Measurements from ENCODE around the gene HMGB4.

HMGB4 gene

DNA sequence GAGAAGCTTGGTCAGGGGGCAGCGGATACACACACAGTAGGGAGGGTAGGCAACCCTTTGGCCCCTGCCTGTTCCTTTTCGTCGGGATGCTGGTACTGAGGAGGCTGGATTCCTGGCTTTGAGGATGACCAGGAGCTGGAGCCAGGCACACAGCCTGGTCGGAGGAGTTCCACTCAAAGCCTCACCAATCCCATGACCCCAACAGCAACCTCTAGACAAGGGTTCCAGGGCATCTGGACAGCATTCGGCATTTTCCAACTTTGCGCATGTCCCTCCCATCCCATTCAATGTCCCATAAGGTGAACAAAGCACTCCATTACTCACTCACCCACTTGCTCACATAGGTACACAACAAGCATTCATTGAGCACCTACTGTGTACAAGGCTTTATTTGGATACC, 42.6 kb upstream of the HMGB4 start:
- TF ChIP-seq, protein P1, sequence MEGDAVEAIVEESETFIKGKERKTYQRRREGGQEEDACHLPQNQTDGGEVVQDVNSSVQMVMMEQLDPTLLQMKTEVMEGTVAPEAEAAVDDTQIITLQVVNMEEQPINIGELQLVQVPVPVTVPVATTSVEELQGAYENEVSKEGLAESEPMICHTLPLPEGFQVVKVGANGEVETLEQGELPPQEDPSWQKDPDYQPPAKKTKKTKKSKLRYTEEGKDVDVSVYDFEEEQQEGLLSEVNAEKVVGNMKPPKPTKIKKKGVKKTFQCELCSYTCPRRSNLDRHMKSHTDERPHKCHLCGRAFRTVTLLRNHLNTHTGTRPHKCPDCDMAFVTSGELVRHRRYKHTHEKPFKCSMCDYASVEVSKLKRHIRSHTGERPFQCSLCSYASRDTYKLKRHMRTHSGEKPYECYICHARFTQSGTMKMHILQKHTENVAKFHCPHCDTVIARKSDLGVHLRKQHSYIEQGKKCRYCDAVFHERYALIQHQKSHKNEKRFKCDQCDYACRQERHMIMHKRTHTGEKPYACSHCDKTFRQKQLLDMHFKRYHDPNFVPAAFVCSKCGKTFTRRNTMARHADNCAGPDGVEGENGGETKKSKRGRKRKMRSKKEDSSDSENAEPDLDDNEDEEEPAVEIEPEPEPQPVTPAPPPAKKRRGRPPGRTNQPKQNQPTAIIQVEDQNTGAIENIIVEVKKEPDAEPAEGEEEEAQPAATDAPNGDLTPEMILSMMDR (conservative IDR thresholded peaks at IDR 0.05): no peak
- TF ChIP-seq ZFX (IDR thresholded peaks at IDR 0.05): no peak
- H3K27ac ChIP-seq: no peak overlapping the region

DNA sequence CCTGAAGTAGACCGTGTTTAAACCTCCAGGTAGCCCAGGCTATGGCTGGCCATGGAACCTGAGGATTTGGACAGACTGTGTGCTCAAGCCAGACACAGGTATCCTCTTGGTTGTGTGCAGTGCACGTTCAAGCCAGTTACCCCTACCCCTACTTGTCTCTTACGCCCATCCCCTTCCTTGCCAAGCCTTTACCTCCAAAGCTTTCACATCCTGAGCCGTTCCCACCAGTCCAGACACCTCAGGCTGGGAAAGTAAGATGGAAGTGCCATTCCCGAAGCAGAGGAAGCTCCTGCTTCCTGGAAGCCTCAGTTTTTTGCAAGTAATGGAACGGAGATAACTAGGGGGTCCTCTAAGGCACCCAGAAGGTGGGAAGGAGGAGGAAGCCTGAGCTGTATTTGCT, 41.5 kb upstream of the HMGB4 start:
- TF ChIP-seq, protein P1 (conservative IDR thresholded peaks at IDR 0.05): no peak
- TF ChIP-seq ZFX (IDR thresholded peaks at IDR 0.05): no peak

DNA sequence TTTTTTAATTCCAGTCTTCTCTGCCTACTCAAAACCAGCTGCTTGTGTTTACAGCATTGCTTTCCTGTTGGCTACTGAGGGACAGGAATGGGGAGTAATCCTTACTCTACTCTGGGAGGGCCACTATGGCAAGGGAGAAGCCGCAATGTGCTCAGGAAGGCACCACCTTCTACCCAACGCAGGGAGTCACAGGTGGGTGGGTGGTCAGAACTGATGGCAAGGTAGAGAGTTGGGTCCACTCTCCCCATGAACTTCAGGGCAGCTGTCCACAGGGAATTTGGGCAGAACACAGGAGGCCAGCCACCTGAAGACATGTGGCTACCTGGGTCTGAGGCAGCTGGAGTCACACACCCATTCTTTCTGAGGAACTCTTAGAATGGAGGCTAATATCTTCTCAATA, 40.5 kb upstream of the HMGB4 start:
- TF ChIP-seq ZFX (IDR thresholded peaks at IDR 0.05): no peak
- TF ChIP-seq, protein P1 (conservative IDR thresholded peaks at IDR 0.05): no peak

More for the DNA sequence above, 41.5 kb upstream of the HMGB4 start:
- no peak overlapping the region for H3K27ac ChIP-seq

DNA sequence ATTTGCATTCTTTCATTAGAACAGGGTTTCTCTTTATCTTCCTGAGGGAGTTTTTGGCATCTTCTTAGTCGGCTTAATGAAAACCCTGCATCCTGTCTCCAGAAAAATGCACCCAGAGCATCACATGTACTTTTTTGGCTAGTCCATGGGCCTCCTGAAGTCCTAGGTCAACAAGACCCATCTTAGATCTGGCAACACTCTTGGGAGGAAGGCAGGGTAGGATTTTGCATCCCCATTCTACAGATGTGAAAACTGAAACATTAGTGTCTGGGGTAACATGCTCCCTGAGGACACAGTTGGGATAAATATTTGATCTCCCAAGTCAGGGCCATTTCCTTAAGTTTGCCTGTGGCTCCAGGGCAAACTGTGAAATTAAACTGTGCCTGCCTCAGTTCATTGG, 40.0 kb upstream of the HMGB4 start:
- no peak for TF ChIP-seq ZFX (IDR thresholded peaks at IDR 0.05)
- TF ChIP-seq, protein P1 (conservative IDR thresholded peaks at IDR 0.05): no peak
- H3K27ac ChIP-seq: no peak overlapping the region

More for the DNA sequence above, 40.5 kb upstream of the HMGB4 start:
- H3K27ac ChIP-seq: no peak overlapping the region

DNA sequence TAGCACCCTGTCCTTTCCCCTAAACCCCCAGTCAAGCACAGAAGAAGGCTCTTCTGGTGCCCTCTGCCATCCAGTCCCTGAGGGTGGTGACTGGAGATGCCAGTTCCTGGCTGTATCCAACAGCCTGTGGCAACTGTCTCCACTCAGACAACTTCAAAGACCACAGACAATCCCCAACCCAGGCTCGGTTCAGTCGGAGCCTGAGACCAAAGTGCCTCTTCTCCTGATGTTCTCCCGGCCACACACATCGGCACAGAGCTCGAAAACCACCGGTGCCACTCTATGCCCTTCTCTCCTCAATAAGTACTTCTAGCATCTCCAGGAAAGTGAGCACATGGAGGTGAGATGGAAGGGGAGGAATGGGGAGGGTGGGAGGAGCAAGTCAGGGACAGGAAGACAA, 39.6 kb upstream of the HMGB4 start:
- TF ChIP-seq, protein P1 (conservative IDR thresholded peaks at IDR 0.05): no peak
- TF ChIP-seq ZFX (IDR thresholded peaks at IDR 0.05): no peak
- no peak overlapping the region for H3K27ac ChIP-seq

DNA sequence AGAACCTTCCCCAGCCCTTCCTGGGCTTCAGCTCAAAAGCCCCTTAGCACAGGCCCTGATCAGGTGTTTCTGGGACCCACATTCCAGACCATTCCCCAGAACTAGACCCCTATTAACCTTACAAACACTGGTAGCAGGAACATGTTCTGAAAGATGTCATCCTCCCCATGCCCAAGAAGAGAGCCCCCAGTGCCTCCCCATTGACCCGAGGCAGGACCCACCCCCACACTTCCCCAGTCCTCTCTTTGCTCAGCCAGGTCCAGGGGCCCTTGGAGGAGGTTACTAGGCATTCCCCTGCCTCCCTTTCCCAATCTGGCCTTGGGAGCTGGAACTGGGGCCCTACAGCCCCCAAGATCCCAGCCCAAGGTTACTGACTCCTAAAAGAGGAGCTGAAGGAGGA, 38.9 kb upstream of the HMGB4 start:
- TF ChIP-seq ZFX (IDR thresholded peaks at IDR 0.05): no peak
- TF ChIP-seq, protein P1 (conservative IDR thresholded peaks at IDR 0.05): no peak
- no peak overlapping the region for H3K27ac ChIP-seq

DNA sequence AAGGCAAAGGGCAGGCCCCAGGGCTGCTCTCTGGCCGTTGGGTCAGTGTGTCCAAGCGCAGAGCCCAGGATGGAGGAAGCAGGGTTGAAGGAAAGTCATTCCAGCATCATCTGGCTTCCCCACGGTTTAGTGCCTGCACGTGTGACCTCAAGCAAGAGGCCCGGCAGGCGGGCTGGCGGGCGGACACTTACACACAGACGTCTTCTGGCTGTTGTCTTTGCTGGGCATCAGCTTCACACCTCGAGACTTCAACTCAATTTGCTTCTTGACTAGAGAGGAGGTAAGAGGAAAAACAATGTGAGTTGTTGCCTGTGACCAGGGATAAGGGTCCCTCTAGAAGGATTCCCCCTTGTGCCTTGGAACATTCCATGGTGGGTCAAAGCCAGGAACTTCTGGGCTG, 38.4 kb upstream of the HMGB4 start:
- TF ChIP-seq ZFX (IDR thresholded peaks at IDR 0.05): no peak
- TF ChIP-seq, protein P1 (conservative IDR thresholded peaks at IDR 0.05): no peak
- no peak overlapping the region for H3K27ac ChIP-seq
